ENCODE results near the gene TMEM150B. TPM values are rescaled to one million over a fixed set of nuclear protein-coding genes. Genes with fewer than 3 reads are reported as not detected.
A peak's percentile ranks its signal among the peaks of the same experiment; 100 is the strongest.

The TMEM150B gene
- total and polyA plus RNA-seq, 9 of the 15 experiments (the other 6 are each of a cell fraction or from before 2014, with no cell fraction given), result 0.47 to 1.3 (median 0.74) TPM; not detected in 2

GRCh38 chr19:55283548-55284377, 41.4 kb downstream of the TMEM150B start, which contains the start of gene BRSK1:
TSS of gene BRSK1 (plus strand) at chr19:55283997. CDS start at chr19:55284443, 446 bp downstream.
- Histone ChIP-seq H3K4me3 (peak within 1 kb of the TSS; percentile 42), H3K4me2 (ENCODE audit: insufficient read depth, low read length) (peak within 1 kb of the TSS; percentile 24; the same call in 1 of the 2 replicates), H3K79me2 (ENCODE audit: control insufficient read depth, insufficient read depth, low read length) (peaks cover 10% of the 10 kb centered on the region), H3K36me3 (ENCODE audit: control insufficient read depth, insufficient read depth, low read length) (no peaks in the 10 kb centered on the region), H4K20me1 (replicated peaks; ENCODE audit: control insufficient read depth, insufficient read depth, low read length) (no peaks in the 10 kb centered on the region), H3K27me3 (ENCODE audit: control insufficient read depth in 2 of 2, insufficient read depth in 2 of 2, low read length in 2 of 2) (no peaks in the 10 kb centered on the region), H3K9me3 (replicated peaks; ENCODE audit: control insufficient read depth, insufficient read depth, low read depth, low read length) (no peaks in the 10 kb centered on the region), H2AFZ (ENCODE audit: low read depth, low read length) (peak within 1 kb of the TSS; percentile 61), H3K9ac (ENCODE audit: insufficient read depth in 1 of 2, low read depth in 2 of 2, low read length in 2 of 2) (peak within 1 kb of the TSS in 1 of 2 experiments; percentile 81; a peak in 2 of 4 replicates), H3K4me1 (replicated peaks in 1 of 2; ENCODE audit: control insufficient read depth in 2 of 2, insufficient read depth in 2 of 2, low read length in 2 of 2) (peaks cover 19 to 46% of the 10 kb centered on the region in 2 experiments), H3K27ac (ENCODE audit: extremely low read depth, low read depth, low read length) (peak within 1 kb of the TSS; percentile 52; the same call in 2 of the 3 replicates), H3K9me1 (ENCODE audit: control insufficient read depth, insufficient read depth, low read length) (no peaks in the 10 kb centered on the region)
- ATAC-seq (peak; percentile 6; the same call in 2 of the 3 replicates), DNase-seq (ENCODE audit: extremely low read depth in 1 of 4, low spot score in 3 of 4) (peak; percentile 57 to 79 (median 71)), FAIRE-seq (no peak)
- WGBS (ENCODE audit: insufficient coverage, low coverage, missing lambda C conversion rate), result 45% methylated on average over 2 of the region's 44 CpGs
- no TSS peak for BruUV-seq (replicated peaks)
- CTCF ChIA-PET (ENCODE audit: low intra/inter-chr PET ratio), result no interaction called here
- in situ Hi-C loops (cut with MboI) (loop anchor here (10.0 kb wide), 1 partner anchor 341 kb away; the partner anchor contains the start of gene ZNF784), intact Hi-C loops (cut with micrococcal nuclease) (no loop called here)
- POLR2A ChIA-PET, result interaction anchor here (0.6 to 1.1 kb wide), 2 partner anchors 37 to 55 kb away, joined by 3 read pairs; no protein-coding TSS in a partner anchor
- no peak for TF ChIP-seq PURB (CRISPR knock-in tag; IDR thresholded peaks at IDR 0.05; ENCODE audit: low read depth)
- no peak for TF ChIP-seq POLR2B (IDR thresholded peaks at IDR 0.05; ENCODE audit: low read depth, partially characterized antibody)
- no peak for TF ChIP-seq TAF15 (IDR thresholded peaks at IDR 0.05; ENCODE audit: low read depth, low read length)
- no peak for TF ChIP-seq ZNF184 (CRISPR knock-in tag; IDR thresholded peaks at IDR 0.05)
- TF ChIP-seq HES1 (IDR thresholded peaks at IDR 0.05; ENCODE audit: low read depth), result no peak
- no peak for TF ChIP-seq HIVEP1 (CRISPR knock-in tag; IDR thresholded peaks at IDR 0.05)
- TF ChIP-seq ARID2 (IDR thresholded peaks at IDR 0.05), result no peak
- TF ChIP-seq KLF6 (CRISPR knock-in tag; IDR thresholded peaks at IDR 0.05; ENCODE audit: borderline replicate concordance), result no peak
- no peak for TF ChIP-seq TGIF2 (CRISPR knock-in tag; IDR thresholded peaks at IDR 0.05)
- no peak for TF ChIP-seq SAFB2 (IDR thresholded peaks at IDR 0.05; ENCODE audit: borderline replicate concordance, low read depth, low read length, severe bottlenecking)
- peak; percentile 76; the same call in 1 of the 2 replicates for TF ChIP-seq ZNF740 (CRISPR knock-in tag; IDR thresholded peaks at IDR 0.05)
- TF ChIP-seq ZNF740 (tag; IDR thresholded peaks at IDR 0.05), result peak in 1 of 2 experiments; percentile 97; a peak in 2 of 4 replicates
- TF ChIP-seq CTCF (IDR thresholded peaks at IDR 0.05 in 2 of 3, conservative IDR thresholded peaks at IDR 0.05 in 1 of 3; ENCODE audit: insufficient read depth in 2 of 3, low read depth in 1 of 3, low read length in 3 of 3), result no peak
- no peak for TF ChIP-seq ELF4 (CRISPR knock-in tag; IDR thresholded peaks at IDR 0.05)
- TF ChIP-seq HDAC6 (IDR thresholded peaks at IDR 0.05; ENCODE audit: low read depth, low read length), result no peak
- no peak for TF ChIP-seq DEAF1 (CRISPR knock-in tag; IDR thresholded peaks at IDR 0.05)

Data from K562 (cell line).